NCI-H2029 treated with DMSO at 0.1 percent for 48 hours (cell line): ENCODE data around the gene AASDH.

Experiments
- DNase-seq: peaks from one replicate; lab custom pipeline; 2025; lab: John Stamatoyannopoulos, UW

AASDH gene, protein sequence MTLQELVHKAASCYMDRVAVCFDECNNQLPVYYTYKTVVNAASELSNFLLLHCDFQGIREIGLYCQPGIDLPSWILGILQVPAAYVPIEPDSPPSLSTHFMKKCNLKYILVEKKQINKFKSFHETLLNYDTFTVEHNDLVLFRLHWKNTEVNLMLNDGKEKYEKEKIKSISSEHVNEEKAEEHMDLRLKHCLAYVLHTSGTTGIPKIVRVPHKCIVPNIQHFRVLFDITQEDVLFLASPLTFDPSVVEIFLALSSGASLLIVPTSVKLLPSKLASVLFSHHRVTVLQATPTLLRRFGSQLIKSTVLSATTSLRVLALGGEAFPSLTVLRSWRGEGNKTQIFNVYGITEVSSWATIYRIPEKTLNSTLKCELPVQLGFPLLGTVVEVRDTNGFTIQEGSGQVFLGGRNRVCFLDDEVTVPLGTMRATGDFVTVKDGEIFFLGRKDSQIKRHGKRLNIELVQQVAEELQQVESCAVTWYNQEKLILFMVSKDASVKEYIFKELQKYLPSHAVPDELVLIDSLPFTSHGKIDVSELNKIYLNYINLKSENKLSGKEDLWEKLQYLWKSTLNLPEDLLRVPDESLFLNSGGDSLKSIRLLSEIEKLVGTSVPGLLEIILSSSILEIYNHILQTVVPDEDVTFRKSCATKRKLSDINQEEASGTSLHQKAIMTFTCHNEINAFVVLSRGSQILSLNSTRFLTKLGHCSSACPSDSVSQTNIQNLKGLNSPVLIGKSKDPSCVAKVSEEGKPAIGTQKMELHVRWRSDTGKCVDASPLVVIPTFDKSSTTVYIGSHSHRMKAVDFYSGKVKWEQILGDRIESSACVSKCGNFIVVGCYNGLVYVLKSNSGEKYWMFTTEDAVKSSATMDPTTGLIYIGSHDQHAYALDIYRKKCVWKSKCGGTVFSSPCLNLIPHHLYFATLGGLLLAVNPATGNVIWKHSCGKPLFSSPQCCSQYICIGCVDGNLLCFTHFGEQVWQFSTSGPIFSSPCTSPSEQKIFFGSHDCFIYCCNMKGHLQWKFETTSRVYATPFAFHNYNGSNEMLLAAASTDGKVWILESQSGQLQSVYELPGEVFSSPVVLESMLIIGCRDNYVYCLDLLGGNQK

DNA sequence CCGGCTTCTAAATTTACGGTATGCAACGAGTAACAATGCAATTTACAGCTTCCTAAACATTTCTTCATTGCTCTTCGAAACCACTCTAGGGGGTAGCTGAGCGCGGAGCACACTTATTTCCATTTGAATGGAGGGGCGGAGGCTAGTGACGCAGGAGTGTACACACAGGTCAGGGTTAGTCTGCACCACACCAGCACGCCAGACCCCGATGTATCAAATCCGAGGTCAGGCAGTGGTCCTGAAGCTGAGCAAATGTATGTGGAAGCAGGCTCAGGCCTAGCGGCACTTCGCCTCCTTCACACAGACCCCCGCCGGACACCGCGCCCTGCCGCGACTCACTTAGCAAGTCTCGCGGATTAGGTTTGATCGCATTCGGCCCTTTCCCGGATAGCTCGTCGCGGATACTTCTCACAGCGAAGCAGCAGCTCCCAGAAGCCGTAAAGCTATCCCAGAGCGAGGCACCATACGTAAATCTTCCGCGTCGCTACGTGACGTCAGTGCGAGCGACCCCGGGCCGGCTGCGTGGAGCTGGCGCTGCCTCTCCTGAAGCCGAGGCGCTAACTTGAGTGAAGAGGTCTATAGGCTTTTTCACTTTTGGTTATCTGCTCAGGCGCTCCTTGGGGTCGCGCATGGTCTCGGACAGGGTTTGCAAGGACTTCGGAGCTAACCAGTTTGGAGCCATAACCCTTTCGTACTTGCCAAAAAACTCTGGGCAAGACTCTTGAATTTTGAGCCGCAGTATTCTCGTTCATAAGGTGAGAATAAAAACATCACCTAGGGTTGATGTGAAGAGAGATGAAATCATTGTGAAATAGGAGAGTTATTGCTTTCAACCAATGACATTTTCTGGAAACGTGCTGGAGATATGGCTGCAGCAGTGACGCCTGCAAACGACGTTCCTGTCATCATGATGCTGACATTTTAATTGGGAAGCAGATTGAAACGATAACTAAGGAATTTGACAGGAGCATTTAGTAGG, at the start of gene AASDH:
TSS of gene AASDH (minus strand) at position 469 of the 979 bp plus-strand sequence. CDS start 3,192 bp downstream, outside the sequence.
- peak; percentile 79 for DNase-seq

DNA sequence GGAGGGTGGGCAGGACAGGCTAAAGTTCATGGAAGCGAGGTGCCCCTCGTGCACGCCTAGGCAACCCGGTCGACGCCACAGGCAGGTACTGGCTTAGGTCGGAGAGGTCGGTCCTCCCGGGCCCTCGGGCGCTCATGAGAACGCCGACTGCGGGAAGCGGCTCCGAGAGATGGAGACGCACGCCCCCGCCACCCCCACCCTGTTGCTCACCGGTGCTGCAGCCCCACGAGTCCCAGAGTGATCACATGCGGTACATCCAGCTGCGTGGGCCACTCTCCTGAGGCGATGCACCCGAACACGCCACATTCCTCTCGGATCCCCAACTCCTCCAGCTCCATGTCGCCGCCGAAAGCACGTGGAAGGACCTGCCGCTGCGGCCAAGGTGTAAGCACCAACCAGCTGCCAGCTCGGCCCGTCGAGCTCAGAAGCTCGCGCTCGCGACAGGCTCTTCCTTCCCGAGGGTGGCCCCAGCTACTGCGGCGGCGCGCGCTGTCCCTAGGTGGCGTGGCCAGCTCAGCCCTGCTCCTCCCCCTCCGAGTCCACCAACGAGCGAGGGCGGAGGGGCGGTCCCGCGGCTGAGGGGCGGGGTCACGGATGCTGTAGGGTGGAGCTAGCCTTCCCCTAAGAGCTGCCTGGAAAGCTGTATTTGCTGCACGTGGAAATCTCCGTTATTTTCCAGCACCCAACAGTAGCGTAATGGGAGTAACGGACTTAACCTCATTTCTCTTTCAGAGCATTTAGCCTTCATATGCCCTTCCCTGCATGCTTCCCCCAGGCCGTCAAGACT, 48.0 kb upstream of the AASDH start, which contains the start of gene PPAT:
TSS of gene PPAT (minus strand) at position 476 of the 787 bp plus-strand sequence. CDS start at position 338, 138 bp downstream.
- peak; percentile 93 for DNase-seq

DNA sequence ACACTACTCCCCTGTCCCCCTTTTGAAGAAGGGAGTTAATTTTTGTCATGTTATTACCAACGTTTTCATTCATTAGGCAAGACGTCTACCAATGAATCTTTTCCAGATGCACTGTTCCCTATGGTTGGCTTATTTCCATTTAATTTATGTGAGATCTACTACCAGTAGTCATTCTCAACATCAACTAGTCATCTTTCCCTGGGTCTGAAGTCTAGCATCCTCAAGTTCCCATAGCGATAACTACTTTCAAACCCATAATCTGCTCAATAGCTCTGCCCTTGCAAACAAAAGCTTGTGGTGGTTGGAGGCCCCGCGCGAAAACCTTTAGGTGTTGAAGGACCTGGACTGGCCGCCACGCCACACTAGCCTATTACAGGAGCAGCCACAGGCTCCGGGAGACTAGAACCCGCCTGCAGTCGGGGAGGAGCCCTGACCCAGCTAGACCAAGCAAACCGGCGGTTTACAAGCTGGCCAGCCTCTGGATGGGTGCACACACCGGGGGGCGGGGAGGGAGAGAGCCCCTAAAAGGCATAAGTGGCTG, 47.4 kb upstream of the AASDH start:
- DNase-seq, result peak; percentile 22

DNA sequence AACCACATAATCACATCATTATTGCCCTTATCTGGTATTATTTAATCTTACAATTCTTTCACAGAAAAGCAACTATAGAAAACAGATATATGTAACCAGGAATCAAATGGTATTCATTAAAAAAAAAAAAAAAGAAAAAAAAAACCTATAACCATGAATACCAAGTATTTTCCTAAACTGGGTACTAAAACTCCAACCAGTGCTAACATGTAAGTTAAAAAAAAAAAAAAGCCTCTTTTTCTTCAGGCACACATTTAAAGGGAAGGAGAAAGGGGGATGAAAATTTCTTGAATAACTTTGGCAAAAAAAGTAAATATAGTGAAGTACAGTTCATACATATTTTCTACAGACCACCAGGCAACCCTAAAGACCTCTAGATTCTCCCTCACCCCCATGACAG, 46.0 kb upstream of the AASDH start:
- no peak for DNase-seq

DNA sequence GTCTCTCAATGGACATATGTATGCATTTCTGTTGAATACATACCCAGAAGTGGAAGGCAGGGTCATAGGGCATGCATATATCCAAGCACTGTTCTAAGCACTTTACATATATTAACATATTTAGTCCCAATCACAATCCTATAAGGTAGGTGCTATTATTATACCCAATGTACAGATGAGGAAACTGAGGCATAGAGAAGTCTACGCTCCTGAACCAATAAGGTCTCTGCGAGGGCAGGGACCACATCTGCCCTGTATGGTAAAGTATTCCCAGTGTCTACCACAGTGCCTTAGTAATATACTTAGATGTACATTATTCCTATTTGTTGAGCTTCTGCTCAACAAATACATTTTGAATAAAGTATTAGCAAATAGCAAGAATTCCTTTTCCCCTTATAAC, 42.9 kb upstream of the AASDH start:
- DNase-seq, result no peak

DNA sequence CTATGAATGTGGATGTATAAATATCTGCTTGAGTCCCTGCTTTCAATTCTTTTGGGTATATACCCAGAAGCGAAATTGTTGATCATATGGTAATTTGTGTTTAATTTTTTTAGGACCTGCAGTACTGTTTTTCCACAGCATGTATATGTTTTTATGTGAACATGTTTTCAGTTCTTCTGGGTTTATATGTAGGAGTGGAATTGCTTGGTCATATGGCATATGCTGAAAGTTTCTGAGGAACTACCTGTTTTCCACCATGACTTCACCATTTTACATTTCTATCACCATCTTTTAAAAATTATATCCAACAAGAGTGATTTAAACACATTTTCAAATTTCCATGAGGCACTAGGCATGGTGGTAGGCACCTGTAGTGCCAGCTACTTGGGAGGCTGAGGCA, 39.9 kb upstream of the AASDH start:
- DNase-seq, result no peak

DNA sequence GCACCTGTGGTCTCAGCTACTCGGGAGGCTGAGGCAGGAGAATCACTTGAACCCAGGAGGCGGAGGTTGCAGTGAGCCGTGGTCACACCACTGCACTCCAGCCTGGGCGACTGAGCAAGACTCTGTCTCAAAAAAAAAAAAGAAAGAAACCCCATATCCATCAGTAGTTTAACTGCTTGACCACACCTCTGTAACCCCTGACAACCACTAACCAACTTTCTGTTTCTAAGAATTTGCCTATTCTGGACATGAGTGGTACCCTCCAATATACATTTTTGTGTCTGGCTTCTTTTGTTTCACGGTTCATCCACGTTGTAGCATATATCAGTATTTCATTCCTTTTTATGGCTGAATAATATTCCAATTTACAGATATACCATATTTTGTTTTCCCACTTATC, 39.0 kb upstream of the AASDH start:
- no peak for DNase-seq

DNA sequence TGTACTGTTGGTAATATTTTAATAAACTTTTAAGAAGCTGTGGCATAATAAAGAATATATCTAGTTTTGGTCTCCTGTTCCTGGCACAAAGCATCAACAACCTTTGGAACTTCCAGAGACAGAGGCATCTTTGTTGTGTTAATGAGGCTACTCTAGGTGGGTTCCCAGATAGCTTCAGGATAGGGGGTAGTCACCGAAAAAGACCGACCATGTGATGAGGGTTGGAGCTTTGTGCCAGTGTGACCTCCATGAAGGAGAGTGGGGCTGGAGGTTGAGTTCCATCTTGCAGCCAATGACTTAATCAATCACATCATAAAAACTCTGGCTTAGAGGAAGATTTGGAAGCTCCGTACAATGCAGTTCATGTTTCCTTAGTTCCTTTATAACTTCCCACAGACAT, 38.2 kb upstream of the AASDH start:
- DNase-seq, result no peak

DNA sequence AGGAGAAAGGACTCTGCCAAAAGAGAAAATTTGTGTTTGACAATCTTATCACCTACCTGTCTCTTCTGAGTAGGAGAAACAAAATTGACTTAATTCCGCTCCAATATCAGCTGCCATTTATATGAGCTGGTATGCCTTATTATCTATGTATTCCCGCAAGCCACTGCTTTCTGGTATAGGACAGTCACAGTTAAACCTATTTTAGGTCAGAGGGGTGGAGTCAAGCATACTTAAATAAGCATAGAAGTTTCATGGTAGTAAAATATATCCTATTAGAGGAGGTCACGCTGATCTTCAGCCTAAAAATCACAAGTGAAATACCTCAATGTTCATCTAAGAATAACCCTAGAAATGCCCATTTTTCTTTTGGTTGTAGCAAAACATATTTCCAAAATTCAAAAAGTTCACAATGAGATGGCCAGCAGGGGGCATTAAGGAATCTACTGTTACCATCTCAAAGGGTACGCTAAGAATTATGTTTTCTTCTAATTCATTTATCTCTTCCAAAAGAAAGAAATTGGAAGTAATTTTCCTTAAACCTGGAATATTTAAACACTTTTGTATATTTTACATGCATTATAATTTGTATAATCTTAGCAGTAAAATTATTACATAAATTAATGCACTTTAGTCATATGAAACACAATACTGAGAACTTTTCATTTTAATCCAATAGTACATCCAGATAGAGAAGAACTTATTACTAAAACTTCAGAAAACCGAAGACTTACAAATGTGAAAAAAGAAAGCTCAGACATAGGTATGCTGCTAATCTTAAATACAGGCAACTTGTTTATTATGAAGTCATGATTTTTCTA, 37.6 kb upstream of the AASDH start:
- no peak for DNase-seq

DNA sequence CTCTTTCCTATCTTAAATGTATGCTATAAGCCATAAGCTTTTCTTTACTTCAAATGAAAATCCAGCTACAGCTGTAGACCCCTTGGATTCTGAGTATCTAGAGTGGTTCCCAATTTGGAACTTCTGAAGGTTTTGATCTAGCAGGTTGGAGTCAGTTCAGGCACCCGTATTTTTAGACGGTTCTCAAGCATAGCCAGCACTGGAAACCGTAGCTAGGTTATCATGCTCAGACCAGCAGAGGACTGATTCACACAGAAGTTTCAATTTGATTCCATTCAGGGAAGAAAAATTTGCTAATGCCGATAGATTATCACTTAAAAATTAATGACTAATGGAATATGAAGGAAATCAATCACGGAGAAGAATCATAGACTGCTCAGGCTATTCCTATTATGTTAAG, 36.9 kb upstream of the AASDH start:
- no peak for DNase-seq

DNA sequence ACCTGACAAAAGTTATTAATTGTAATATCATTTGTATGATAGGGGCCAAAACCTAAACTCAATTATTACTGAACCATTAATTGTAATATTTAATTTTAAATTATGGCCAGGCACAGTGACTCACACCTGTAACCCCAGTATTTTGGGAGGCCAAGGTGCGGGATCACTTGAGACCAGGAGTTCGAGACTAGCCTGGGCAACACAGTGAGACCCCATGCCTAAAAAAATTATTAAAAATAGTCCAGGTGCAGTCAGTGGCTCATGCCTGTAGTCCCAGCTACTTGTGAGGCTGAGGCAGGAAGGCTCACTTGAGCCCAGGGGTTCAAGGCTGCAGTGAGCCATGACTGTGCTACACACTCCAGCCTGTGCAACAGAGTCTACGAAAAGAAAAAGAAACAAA, 30.1 kb upstream of the AASDH start:
- DNase-seq, result no peak

DNA sequence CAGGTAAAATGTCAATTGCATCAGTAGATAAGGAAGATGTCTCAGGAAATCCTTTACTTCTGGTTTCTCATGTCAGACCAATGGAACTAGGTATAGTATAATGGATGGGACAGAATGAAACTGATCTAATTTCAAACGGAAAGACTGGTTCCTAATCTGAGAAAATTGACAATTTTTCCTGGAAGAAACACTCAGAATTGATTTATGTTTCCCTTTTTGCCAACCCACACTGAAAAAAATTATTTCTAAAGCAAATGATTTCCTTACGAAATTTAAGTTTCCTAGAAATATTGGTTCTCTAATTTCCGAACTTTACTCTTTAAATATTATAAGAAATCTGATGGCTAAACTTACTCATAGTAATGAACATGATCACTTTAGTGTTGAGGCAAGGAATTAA, 29.1 kb upstream of the AASDH start:
- no peak for DNase-seq

DNA sequence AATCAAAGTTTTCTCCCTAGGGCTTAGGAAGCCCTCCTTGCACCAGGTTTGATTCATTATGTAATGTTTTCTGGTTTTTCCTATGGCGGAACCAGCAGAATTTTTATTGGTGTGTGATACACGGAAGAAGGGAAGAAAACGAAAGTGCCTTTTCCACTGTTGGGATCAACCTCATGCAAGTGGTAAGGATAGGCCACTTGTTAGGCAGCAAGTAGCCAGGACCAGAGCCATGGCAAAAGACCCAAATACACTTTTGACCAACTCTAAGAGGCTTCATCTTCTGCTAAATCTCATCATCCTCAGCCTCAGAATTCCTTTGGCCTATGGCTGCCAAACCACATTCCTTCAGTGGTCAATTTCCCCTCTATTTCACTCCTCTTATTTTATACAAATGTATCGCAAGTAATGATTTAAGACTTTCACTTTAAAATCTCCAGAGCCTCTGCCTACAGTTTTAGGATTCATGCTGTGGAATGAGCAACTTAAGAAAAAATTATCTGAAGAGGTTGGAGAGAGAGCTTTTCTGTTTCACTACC, 26.9 kb upstream of the AASDH start:
- DNase-seq, result no peak

DNA sequence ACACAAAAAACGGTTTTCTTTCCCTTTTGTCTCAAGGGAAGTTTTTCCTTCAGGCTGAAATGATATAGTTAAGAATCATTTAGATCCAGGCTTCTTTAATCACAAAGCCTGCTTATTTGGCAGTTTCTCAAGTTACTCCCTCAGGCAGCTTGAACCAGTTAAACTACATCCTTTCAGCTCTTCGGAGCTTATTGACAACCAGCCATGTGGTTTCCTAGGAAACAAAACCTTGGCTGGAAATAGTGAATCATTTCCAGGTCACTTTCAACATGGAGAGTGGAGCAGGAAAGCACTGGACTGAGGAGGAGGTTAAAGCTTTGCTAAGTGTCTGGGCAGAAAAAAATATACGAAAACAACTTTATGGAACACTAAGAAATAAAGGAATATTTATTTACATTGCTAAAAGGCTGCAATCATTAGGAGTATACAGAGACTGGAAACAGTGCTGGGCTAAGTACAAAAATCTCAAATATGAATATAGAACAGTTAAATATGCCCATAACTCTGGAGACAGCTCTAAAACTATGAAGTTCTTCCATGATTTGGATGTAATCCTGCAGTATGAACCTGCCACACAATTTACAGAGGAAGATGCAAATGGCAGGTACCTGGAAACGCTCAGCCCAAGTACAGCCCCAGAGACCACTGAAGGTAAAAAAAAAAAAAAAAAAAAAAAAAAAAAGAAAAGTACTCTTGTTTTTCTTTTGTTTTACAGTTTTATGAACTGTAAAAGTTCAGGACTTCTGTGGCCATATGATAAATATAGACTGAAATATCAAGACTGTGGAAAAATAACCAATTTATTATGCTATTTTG, 23.2 kb upstream of the AASDH start:
- DNase-seq, result peak; percentile 85

DNA sequence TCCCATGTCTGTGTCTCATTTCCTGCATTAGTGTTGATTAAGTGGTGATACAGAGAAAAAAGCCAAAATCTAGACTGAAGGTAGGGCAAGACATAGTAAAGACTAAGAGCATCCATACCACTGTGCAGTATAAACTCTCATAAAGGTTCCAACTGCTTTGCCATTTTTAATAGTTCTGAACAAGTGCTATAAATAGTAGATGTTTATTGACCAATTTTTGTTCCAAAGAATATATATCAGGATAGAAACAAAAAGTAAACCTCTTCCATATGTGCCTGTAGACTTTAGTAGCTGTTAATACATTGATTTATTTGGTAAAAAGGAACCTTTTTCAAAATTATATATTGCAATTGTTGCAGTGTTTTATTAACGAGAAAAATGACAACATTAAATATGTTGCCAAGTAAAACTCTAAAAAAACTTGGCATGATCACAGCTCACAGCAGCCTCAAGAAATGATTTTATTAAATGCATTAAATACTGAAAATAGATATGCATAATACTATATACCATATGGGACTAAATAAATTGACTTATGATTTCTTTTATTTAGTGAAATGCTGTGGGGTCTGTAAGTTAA, 22.3 kb upstream of the AASDH start:
- no peak for DNase-seq

DNA sequence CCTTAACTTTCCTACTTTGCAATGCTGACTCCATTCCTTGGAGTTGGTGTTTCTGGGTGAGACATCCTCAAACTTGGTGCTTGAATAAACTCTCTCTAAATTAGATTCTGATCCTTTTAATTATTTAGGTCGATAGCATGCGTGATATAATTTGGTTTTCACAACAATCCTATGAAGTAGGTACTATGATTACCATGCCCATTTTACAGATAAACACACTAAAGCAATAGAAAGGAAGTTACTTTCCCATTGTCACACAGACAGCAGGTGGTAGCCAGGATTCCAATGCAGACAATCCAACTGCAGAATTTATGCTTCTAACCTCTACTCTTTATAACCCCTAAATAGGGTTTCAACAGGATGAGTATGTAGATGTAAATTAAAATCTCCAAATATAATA, 21.7 kb upstream of the AASDH start:
- DNase-seq, result no peak

DNA sequence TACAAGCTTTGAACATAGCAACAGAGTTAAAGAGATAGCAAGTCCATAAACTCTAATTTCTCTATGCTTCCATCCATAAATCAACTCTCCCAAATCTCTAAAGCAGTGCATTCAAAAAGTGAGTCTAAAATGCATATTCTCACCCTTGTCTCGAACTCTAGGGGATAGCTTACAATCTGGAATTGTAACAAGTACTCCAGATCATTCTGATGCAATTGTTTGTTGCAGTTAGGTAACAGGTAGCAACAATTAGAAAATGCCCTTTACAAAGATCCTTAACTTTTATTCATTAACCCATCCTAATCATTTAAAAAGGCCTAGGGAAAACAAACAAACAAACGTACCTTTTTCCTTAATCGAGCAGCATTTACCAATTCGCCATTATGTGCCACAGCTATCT, 18.9 kb upstream of the AASDH start:
- no peak for DNase-seq

DNA sequence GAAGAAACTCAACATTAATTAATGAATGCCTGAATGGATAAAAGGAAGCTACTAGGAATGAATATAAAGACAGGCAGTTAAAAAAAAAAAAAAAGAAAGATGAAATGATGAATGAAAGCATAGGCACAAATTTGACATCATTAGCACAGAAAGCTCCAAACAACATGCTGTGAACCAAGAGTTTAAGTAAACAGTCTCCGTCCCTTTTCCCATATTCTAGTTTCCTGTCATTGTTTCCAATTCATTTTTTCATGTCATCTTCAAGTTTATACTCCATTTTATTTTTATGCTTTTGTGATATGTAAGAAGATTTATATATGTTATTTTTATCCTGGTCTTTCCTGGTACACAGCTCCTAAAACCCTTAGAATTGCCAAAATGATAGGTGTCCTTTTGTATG, 17.7 kb upstream of the AASDH start:
- DNase-seq, result no peak
